Spleen (tissue), 7 donors: ENCODE measurements around the gene ADGRG3.

Experiments
- CTCF ChIP-seq, 11 experiments: fragments of 200-600 bp in 7 of 11; fragments of 450-650 bp in 4 of 11; sonication (generic) in 4 of 11; IDR thresholded peaks in 8 of 11; conservative IDR thresholded peaks in 3 of 11; 1 replicate in 7 of 11; 2 replicates in 4 of 11; pipeline versions ENCODE4 v1.4.0 to v1.8.0; 2016 to 2021; ENCODE audit warnings: antibody characterized with exemption in 11 of 11, inconsistent platforms in 4 of 11, mild to moderate bottlenecking in 1 of 11
- POLR2A ChIP-seq, 3 donors: fragments of 450-650 bp; IDR thresholded peaks; one replicate each; pipeline ENCODE4 v1.5.1; 2017; ENCODE audit warnings: antibody characterized with exemption in 3 of 3, mild to moderate bottlenecking in 1 of 3
- POLR2AphosphoS5 ChIP-seq, 3 donors: sonication (generic); formaldehyde crosslinking; IDR thresholded peaks; one replicate each; pipeline ENCODE4 v1.5.1; 2017; ENCODE audit warnings: antibody characterized with exemption in 3 of 3
- donor health status: DM: no; HTN: no; CAD: no; lungs with moderate emphysema.
- donor health status: DM: no; HTN: no; CAD: no.
- donor health status: DM: no; HTN: no; CAD: no.

GRCh38 chr16:57675741-57676551 is 7.8 kb downstream of the ADGRG3 start:
- TF ChIP-seq POLR2A (IDR thresholded peaks at IDR 0.05) (no peak), CTCF (IDR thresholded peaks at IDR 0.05 in 8 of 11, conservative IDR thresholded peaks at IDR 0.05 in 3 of 11) (no peak), POLR2AphosphoS5 (IDR thresholded peaks at IDR 0.05) (peak in 1 of 3 donors; percentile 9)
